Temporal lobe (tissue), 1 donor: ENCODE measurements around the gene SLU7. TPM values are rescaled to one million over a fixed set of nuclear protein-coding genes. Genes with fewer than 3 reads are reported as not detected.

Source experiments
- total RNA-seq: library from RNA; depleted of rRNA; stranded (reverse); fragments of >200 nt; gene quantifications from one replicate; pipeline ENCODE4 v1.2.3, GENCODE V29; 2014

SLU7 gene
- total RNA-seq, 1 donor from 2014 or later, result 56.5 TPM

Other genes with a start within 250 kb of the SLU7 start
- 2.2 TPM for gene FABP6, start 189.6 kb downstream of the SLU7 start, total RNA-seq
- 2.2 TPM for gene CCNJL, start 106.5 kb downstream of the SLU7 start, total RNA-seq
- 1.7 TPM for gene C1QTNF2, start 48.5 kb downstream of the SLU7 start, total RNA-seq
- gene FAM200C, start 19.0 kb downstream of the SLU7 start, total RNA-seq, result 21.1 TPM
- gene PTTG1, start 2.8 kb upstream of the SLU7 start, total RNA-seq, result 14.8 TPM